Prostate gland (tissue), 2 donors: Measurements from ENCODE around the gene AATK. TPM values are rescaled to one million over a fixed set of nuclear protein-coding genes. Genes with fewer than 3 reads are reported as not detected.

Source experiments
- DNase-seq: peaks from one replicate; pipeline ENCODE4 v3.0.0-alpha.2; 2019; ENCODE audit warnings: low spot score
- H3K27ac ChIP-seq, 2 donors: fragments of 200-600 bp; sonication (generic); 2 replicates each; pipeline ENCODE4 v1.5.1; 2017 to 2019
- H3K27me3 ChIP-seq: fragments of 200-600 bp; sonication (generic); replicated peaks from 2 replicates; pipeline ENCODE4 v1.5.1; 2019; ENCODE audit not compliant: insufficient read depth
- H3K36me3 ChIP-seq, 2 donors: fragments of 200-600 bp; sonication (generic); 1 replicate in 1 of 2; 2 replicates in 1 of 2; pipeline versions ENCODE4 v1.5.1 to v1.8.1; 2017 to 2019
- H3K4me1 ChIP-seq: fragments of 200-600 bp; sonication (generic); replicated peaks from 2 replicates; pipeline ENCODE4 v1.5.1; 2019
- H3K4me3 ChIP-seq, 2 donors: fragments of 200-600 bp; sonication (generic); 2 replicates each; pipeline ENCODE4 v1.5.1; 2017 to 2019
- H3K9me3 ChIP-seq: fragments of 200-600 bp; sonication (generic); 2 replicates; pipeline ENCODE4 v1.5.1; 2017
- CTCF ChIP-seq, 4 experiments: fragments of 200-600 bp in 2 of 4; fragments of 450-650 bp in 2 of 4; sonication (generic) in 2 of 4; IDR thresholded peaks; 1 replicate in 3 of 4; 2 replicates in 1 of 4; pipeline ENCODE4 v1.5.1; 2016 to 2019; ENCODE audit warnings: antibody characterized with exemption in 4 of 4, mild to moderate bottlenecking in 2 of 4, moderate library complexity in 2 of 4
- POLR2A ChIP-seq: fragments of 450-650 bp; IDR thresholded peaks from one replicate; pipeline ENCODE4 v1.6.1; 2016; ENCODE audit warnings: antibody characterized with exemption, mild to moderate bottlenecking
- POLR2AphosphoS5 ChIP-seq: sonication (generic); formaldehyde crosslinking; IDR thresholded peaks from one replicate; pipeline ENCODE4 v1.6.1; 2017; ENCODE audit warnings: antibody characterized with exemption
- WGBS: methylation state at CpG from one replicate; pipeline ENCODE4 v1.1.5; 2018; 5-methylcytosine and 5-hydroxymethylcytosine counted together
- intact Hi-C: fragments of 100-400 bp; cut with DNase I; formaldehyde crosslinking; loops from one replicate; pipeline ENCODE4 v1.14.2; 2022
- total RNA-seq, 2 donors: library from RNA; depleted of rRNA; stranded (reverse); fragments of >200 nt; gene quantifications; one replicate each; pipeline ENCODE4 v1.1.0, GENCODE V29; 2016

AATK gene
- 1 to 10 TPM; 5.2 to 6.6 TPM for total RNA-seq

GRCh38 chr17:81166033-81166492, at the start of gene AATK:
Gene AATK, minus strand, starts transcription at chr17:81166221. Its CDS starts 229 bp downstream, at chr17:81165992.
- Histone ChIP-seq H3K27ac (peak within 1 kb of the TSS in 1 of 2 donors; percentile 17), H3K4me3 (peak within 1 kb of the TSS; percentile 28 to 41), H3K27me3 (no peaks in the 10 kb centered on the region), H3K36me3 (no peaks in the 10 kb centered on the region), H3K4me1 (peaks cover 10% of the 10 kb centered on the region), H3K9me3 (no peaks in the 10 kb centered on the region)
- intact Hi-C loops, result no loop called here
- no peak for DNase-seq
- WGBS, result 0% methylated on average over 5 of the region's 62 CpGs
- TF ChIP-seq POLR2AphosphoS5 (no peak), POLR2A (no peak), CTCF (IDR thresholded peaks at IDR 0.05) (no peak)

GRCh38 chr17:81213978-81214377, 48.0 kb upstream of the AATK start:
- WGBS, result 95% methylated on average over 8 of the region's 8 CpGs
- intact Hi-C loops, result no loop called here
- H3K36me3 ChIP-seq, result no peaks in the 10 kb centered on the region
- H3K9me3 ChIP-seq, result no peaks in the 10 kb centered on the region
- TF ChIP-seq POLR2AphosphoS5, result no peak
- no peak for TF ChIP-seq POLR2A
- H3K27ac ChIP-seq, result no peak overlapping the region
- H3K27me3 ChIP-seq, result no peaks in the 10 kb centered on the region
- DNase-seq, result no peak
- H3K4me3 ChIP-seq, result no peak overlapping the region
- H3K4me1 ChIP-seq, result no peaks in the 10 kb centered on the region

GRCh38 chr17:81212365-81212764, 46.3 kb upstream of the AATK start:
- Histone ChIP-seq H3K4me3 (no peak overlapping the region), H3K27ac (no peak overlapping the region), H3K27me3 (no peaks in the 10 kb centered on the region), H3K36me3 (no peaks in the 10 kb centered on the region), H3K4me1 (no peaks in the 10 kb centered on the region), H3K9me3 (no peaks in the 10 kb centered on the region)
- intact Hi-C loops, result no loop called here
- DNase-seq, result no peak
- WGBS, result 85% methylated on average over 9 of the region's 9 CpGs
- TF ChIP-seq CTCF (IDR thresholded peaks at IDR 0.05) (no peak), POLR2A (no peak), POLR2AphosphoS5 (no peak)

GRCh38 chr17:81210868-81211267, 44.8 kb upstream of the AATK start:
- Histone ChIP-seq H3K27me3 (no peaks in the 10 kb centered on the region), H3K4me3 (no peak overlapping the region), H3K27ac (no peak overlapping the region), H3K36me3 (no peaks in the 10 kb centered on the region), H3K4me1 (no peaks in the 10 kb centered on the region), H3K9me3 (no peaks in the 10 kb centered on the region)
- intact Hi-C loops, result no loop called here
- TF ChIP-seq CTCF (IDR thresholded peaks at IDR 0.05) (no peak), POLR2AphosphoS5 (no peak), POLR2A (no peak)
- WGBS, result 79% methylated on average over 14 of the region's 14 CpGs
- no peak for DNase-seq

GRCh38 chr17:81210466-81210865, 44.4 kb upstream of the AATK start:
- Histone ChIP-seq H3K4me1 (no peaks in the 10 kb centered on the region), H3K27ac (no peak overlapping the region), H3K36me3 (no peaks in the 10 kb centered on the region), H3K9me3 (no peaks in the 10 kb centered on the region), H3K27me3 (no peaks in the 10 kb centered on the region), H3K4me3 (no peak overlapping the region)
- intact Hi-C loops, result no loop called here
- WGBS, result 81% methylated on average over 10 of the region's 10 CpGs
- TF ChIP-seq POLR2AphosphoS5 (no peak), POLR2A (no peak), CTCF (IDR thresholded peaks at IDR 0.05) (no peak)
- DNase-seq, result no peak
